A549 (cell line): ENCODE data around the gene SPAG5. TPM values are rescaled to one million over a fixed set of nuclear protein-coding genes. Genes with fewer than 3 reads are reported as not detected.

Experiments
- ATAC-seq, 2 experiments: fragments of 200-7000 bp in 1 of 2; fragments of >200 bp in 1 of 2; cut with Nextera tagmentation in 1 of 2; cut with Tn5 transposase in 1 of 2; 3 replicates each; pipeline versions ENCODE4 v1.8.0 to v1.9.1; 2018 to 2020; ENCODE audit warnings: mild to moderate bottlenecking in 1 of 2, moderate library complexity in 1 of 2
- CTCF ChIA-PET: fragments of 300-600 bp; sonication (Branson Sonifier 250); formaldehyde crosslinking; extraction: SDS; loops from one replicate; lab custom pipeline; 2021; ENCODE audit warnings: antibody characterized with exemption, inconsistent platforms; lab: Yijun Ruan, JAX
- POLR2A ChIA-PET: fragments of 350-600 bp; formaldehyde crosslinking; extraction: SDS; loops from one replicate; lab custom pipeline; 2021; ENCODE audit warnings: antibody characterized with exemption, inconsistent platforms; lab: Yijun Ruan, JAX
- DNase-seq, 2 experiments: peaks; one replicate each; pipeline versions ENCODE4 v3.0.0 to v3.0.0-alpha.2; 2011 to 2016; ENCODE audit warnings: low read depth in 1 of 2, low spot score in 1 of 2
- FAIRE-seq: peaks from 2 replicates; lab custom pipeline; 2011; peaks lifted over from hg19 to GRCh38; lab: Jason Lieb, UNC
- H3K27ac ChIP-seq, 2 experiments: fragments of >200 bp; sonication (Bioruptor Twin); formaldehyde crosslinking; 3 replicates each; pipeline ENCODE4 v1.5.1; 2016 to 2017
- H3K4me1 ChIP-seq: fragments of >200 bp; sonication (Bioruptor Twin); formaldehyde crosslinking; 3 replicates; pipeline ENCODE4 v1.6.1; 2016
- H3K4me2 ChIP-seq: fragments of >200 bp; sonication (Bioruptor Twin); formaldehyde crosslinking; 3 replicates; pipeline ENCODE4 v1.6.1; 2016
- H3K4me3 ChIP-seq: fragments of >200 bp; sonication (Bioruptor Twin); formaldehyde crosslinking; 3 replicates; pipeline ENCODE4 v1.5.1; 2016
- H3K9me3 ChIP-seq: fragments of >200 bp; sonication (Bioruptor Twin); formaldehyde crosslinking; 3 replicates; pipeline ENCODE4 v1.6.1; 2016
- BHLHE40 ChIP-seq: IDR thresholded peaks from 2 replicates; pipeline ENCODE4 v1.6.1; 2012; ENCODE audit warnings: low read depth, low read length, inconsistent platforms
- CBX8 ChIP-seq: fragments of 200-600 bp; sonication (generic); IDR thresholded peaks from 2 replicates; pipeline ENCODE4 v1.6.1; 2016
- CEBPB ChIP-seq, 2 experiments: fragments of >200 bp in 1 of 2; sonication (Bioruptor Twin) in 1 of 2; formaldehyde crosslinking in 1 of 2; IDR thresholded peaks; 2 replicates each; pipeline ENCODE4 v1.6.1; 2012 to 2016
- CHD4 ChIP-seq: fragments of 200-600 bp; sonication (generic); IDR thresholded peaks from 2 replicates; pipeline ENCODE4 v1.6.1; 2016; ENCODE audit warnings: antibody characterized with exemption, mild to moderate bottlenecking, borderline replicate concordance
- CTCF ChIP-seq: fragments of >200 bp; sonication (Bioruptor Twin); formaldehyde crosslinking; IDR thresholded peaks from 3 replicates; pipeline ENCODE4 v1.5.1; 2016
- EHF ChIP-seq: fragments of 250-450 bp; sonication (Bioruptor Pico); IDR thresholded peaks from 2 replicates; pipeline ENCODE4 v1.5.0; 2020; ENCODE audit warnings: mild to moderate bottlenecking
- EHMT2 ChIP-seq: fragments of 200-600 bp; sonication (generic); IDR thresholded peaks from 2 replicates; pipeline ENCODE4 v1.6.1; 2016; ENCODE audit warnings: antibody characterized with exemption, low read depth, mild to moderate bottlenecking, moderate library complexity
- ELK1 ChIP-seq: fragments of 150-350 bp; IDR thresholded peaks from 2 replicates; pipeline ENCODE4 v1.6.1; 2014; ENCODE audit warnings: low read depth, mild to moderate bottlenecking, low read length
- FOXS1 ChIP-seq: fragments of 250-450 bp; sonication (Bioruptor Pico); IDR thresholded peaks from 2 replicates; pipeline ENCODE4 v1.5.0; 2020; ENCODE audit warnings: mild to moderate bottlenecking, moderate library complexity
- GATA3 ChIP-seq: IDR thresholded peaks from 2 replicates; pipeline ENCODE4 v1.6.1; 2012; ENCODE audit warnings: borderline replicate concordance
- HDAC2 ChIP-seq: fragments of 200-600 bp; sonication (generic); IDR thresholded peaks from 2 replicates; pipeline ENCODE4 v1.6.1; 2016
- HEYL ChIP-seq: fragments of 250-450 bp; sonication (Bioruptor Pico); IDR thresholded peaks from 2 replicates; pipeline ENCODE4 v1.8.0; 2021; ENCODE audit warnings: mild to moderate bottlenecking, moderate library complexity
- HMGXB4 ChIP-seq: fragments of 250-450 bp; sonication (Bioruptor Pico); IDR thresholded peaks from 2 replicates; pipeline ENCODE4 v1.5.0; 2021; ENCODE audit warnings: mild to moderate bottlenecking, moderate library complexity, borderline replicate concordance
- KDM1A ChIP-seq: fragments of 200-600 bp; sonication (generic); IDR thresholded peaks from 2 replicates; pipeline ENCODE4 v1.6.1; 2016; ENCODE audit warnings: low read depth, mild to moderate bottlenecking
- MAFK ChIP-seq: fragments of 450-650 bp; IDR thresholded peaks from 2 replicates; pipeline ENCODE4 v1.6.1; 2014; ENCODE audit not compliant: partially characterized antibody
- NPAS2 ChIP-seq: fragments of 250-450 bp; sonication (Bioruptor Pico); IDR thresholded peaks from 2 replicates; pipeline ENCODE4 v1.8.0; 2022; ENCODE audit warnings: mild to moderate bottlenecking, moderate library complexity, borderline replicate concordance
- PBX3 ChIP-seq: IDR thresholded peaks from 2 replicates; pipeline ENCODE4 v1.6.1; 2012
- POLR2A ChIP-seq: IDR thresholded peaks from 2 replicates; pipeline ENCODE4 v1.6.1; 2012; ENCODE audit warnings: mild to moderate bottlenecking, low read length
- POLR2AphosphoS2 ChIP-seq: conservative IDR thresholded peaks from 2 replicates; pipeline ENCODE4 v1.6.1; 2012; ENCODE audit warnings: low read length, improper control_type of control experiment, inconsistent platforms
- RCOR1 ChIP-seq: fragments of 150-350 bp; IDR thresholded peaks from 2 replicates; pipeline ENCODE4 v1.6.1; 2014; ENCODE audit warnings: antibody characterized with exemption, low read length, low read depth
- REST ChIP-seq: fragments of 200-600 bp; sonication (generic); IDR thresholded peaks from 2 replicates; pipeline ENCODE4 v1.6.1; 2016; ENCODE audit warnings: antibody characterized with exemption, mild to moderate bottlenecking, moderate library complexity
- RFX5 ChIP-seq: fragments of 450-650 bp; IDR thresholded peaks from 2 replicates; pipeline ENCODE4 v1.7.1; 2014; ENCODE audit warnings: antibody characterized with exemption, mild to moderate bottlenecking, moderate library complexity
- SMC3 ChIP-seq: fragments of >200 bp; sonication (Bioruptor Twin); formaldehyde crosslinking; IDR thresholded peaks from 3 replicates; pipeline ENCODE4 v1.6.1; 2018; ENCODE audit warnings: inconsistent platforms
- SREBF2 ChIP-seq: fragments of 450-650 bp; IDR thresholded peaks from 2 replicates; pipeline ENCODE4 v1.6.1; 2014; ENCODE audit warnings: mild to moderate bottlenecking, moderate library complexity
- WGBS: methylation state at CpG from one replicate; pipeline ENCODE4 v1.1.6; 2017; ENCODE audit errors: missing lambda C conversion rate; 5-methylcytosine and 5-hydroxymethylcytosine counted together
- polyA plus RNA-seq, 4 experiments: library from polyadenylated mRNA; depleted of rRNA in 3 of 4; stranded (reverse); fragments of >200 nt; fragmentation: RNase III in 1 of 4; extraction: RNeasy Plus Mini Kit Qiagen cat#74134 plus additional on column Dnase treatment in 1 of 4; gene quantifications; 2 replicates in 3 of 4; 3 replicates in 1 of 4; pipeline ENCODE4 v1.2.3, GENCODE V29; 2011 to 2017

Gene SPAG5
- polyA plus RNA-seq, 2 of the 4 experiments (the other 2 are of a cell fraction) = 111 TPM

GRCh38 chr17:28592260-28592659 lies 6.6 kb downstream of the SPAG5 start:
- no peak overlapping the region for H3K27ac ChIP-seq
- no peaks in the 10 kb centered on the region for H3K9me3 ChIP-seq
- H3K4me3 ChIP-seq = no peak overlapping the region
- 93% methylated on average over 4 of the region's 4 CpGs for WGBS
- ATAC-seq = no peak
- no peak overlapping the region for H3K4me2 ChIP-seq
- peaks cover under 1% of the 10 kb centered on the region; the same call in 1 of the 3 replicates for H3K4me1 ChIP-seq
- TF ChIP-seq ELK1 (no peak), POLR2A (no peak), RFX5 (no peak), CHD4 (no peak), CTCF (no peak)
- ChIA-PET CTCF (interaction anchor here (0.9 to 3.2 kb wide), 8 partner anchors 7 to 97 kb away, joined by 3 to 11 read pairs (median 4); partner anchors contain the start of gene ALDOC), POLR2A (no interaction called here)
- FAIRE-seq = no peak
- no peak for DNase-seq

- FAIRE-seq = no peak
- CTCF ChIA-PET = interaction anchor here (1.0 to 2.9 kb wide), 5 partner anchors 8 to 38 kb away, joined by 4 to 11 read pairs (median 6); partner anchors contain the start of genes ALDOC and PIGS
Observed at GRCh38 chr17:28585851-28586250, 13.0 kb downstream of the SPAG5 start.

GRCh38 chr17:28584434-28584833 lies 14.4 kb downstream of the SPAG5 start:
- ChIA-PET CTCF (interaction anchor here (1.3 to 2.9 kb wide), 6 partner anchors 7 to 87 kb away, joined by 3 to 11 read pairs (median 6); partner anchors contain the start of genes ALDOC and PIGS), POLR2A (no interaction called here)
- ATAC-seq (no peak), DNase-seq (no peak), FAIRE-seq (no peak)
- 79% methylated on average over 3 of the region's 3 CpGs for whole genome bisulfite sequencing
- Histone ChIP-seq H3K4me2 (no peak overlapping the region), H3K9me3 (no peaks in the 10 kb centered on the region), H3K4me1 (no peaks in the 10 kb centered on the region), H3K4me3 (no peak overlapping the region), H3K27ac (no peak overlapping the region)
- no peak for TF ChIP-seq RCOR1
- no peak for TF ChIP-seq GATA3
- no peak for TF ChIP-seq HMGXB4 (CRISPR knock-in tag)
- TF ChIP-seq EHMT2 = no peak
- TF ChIP-seq REST = no peak
- TF ChIP-seq NPAS2 (CRISPR knock-in tag) = no peak
- no peak for TF ChIP-seq KDM1A
- no peak for TF ChIP-seq CTCF
- no peak for TF ChIP-seq POLR2A
- no peak for TF ChIP-seq CBX8
- TF ChIP-seq EHF (CRISPR knock-in tag) = no peak
- no peak for TF ChIP-seq SREBF2
- TF ChIP-seq POLR2AphosphoS2 = no peak

More at GRCh38 chr17:28585851-28586250, 13.0 kb downstream of the SPAG5 start:
- ATAC-seq = no peak
- POLR2A ChIA-PET = no interaction called here
- Histone ChIP-seq H3K4me1 (no peaks in the 10 kb centered on the region), H3K27ac (no peak overlapping the region), H3K9me3 (no peaks in the 10 kb centered on the region), H3K4me2 (no peak overlapping the region), H3K4me3 (no peak overlapping the region)
- TF ChIP-seq MAFK (no peak), SMC3 (no peak), BHLHE40 (no peak), CEBPB (IDR thresholded peaks at IDR 0.05) (no peak), PBX3 (no peak), FOXS1 (CRISPR knock-in tag) (no peak), HEYL (CRISPR knock-in tag) (no peak), HDAC2 (no peak), EHF (CRISPR knock-in tag) (no peak)
- 92% methylated on average over 3 of the region's 3 CpGs for WGBS
- DNase-seq = no peak
